Activated CD4-positive, CD25-positive, alpha-beta regulatory T cell (primary cell): ENCODE data around the gene GANAB.
"Not testable (repeated sequence)": the region's sequence is repeated elsewhere in the genome, so short reads cannot be mapped to it uniquely, and the experiment has no call there.

Experiments
- DNase-seq, 4 experiments: peaks; one replicate each; lab custom pipeline; 2025; lab: John Stamatoyannopoulos, UW

GANAB gene

GRCh38 chr11:62667460-62667859 lies 21.0 kb upstream of the GANAB start:
- no peak for DNase-seq

DNA sequence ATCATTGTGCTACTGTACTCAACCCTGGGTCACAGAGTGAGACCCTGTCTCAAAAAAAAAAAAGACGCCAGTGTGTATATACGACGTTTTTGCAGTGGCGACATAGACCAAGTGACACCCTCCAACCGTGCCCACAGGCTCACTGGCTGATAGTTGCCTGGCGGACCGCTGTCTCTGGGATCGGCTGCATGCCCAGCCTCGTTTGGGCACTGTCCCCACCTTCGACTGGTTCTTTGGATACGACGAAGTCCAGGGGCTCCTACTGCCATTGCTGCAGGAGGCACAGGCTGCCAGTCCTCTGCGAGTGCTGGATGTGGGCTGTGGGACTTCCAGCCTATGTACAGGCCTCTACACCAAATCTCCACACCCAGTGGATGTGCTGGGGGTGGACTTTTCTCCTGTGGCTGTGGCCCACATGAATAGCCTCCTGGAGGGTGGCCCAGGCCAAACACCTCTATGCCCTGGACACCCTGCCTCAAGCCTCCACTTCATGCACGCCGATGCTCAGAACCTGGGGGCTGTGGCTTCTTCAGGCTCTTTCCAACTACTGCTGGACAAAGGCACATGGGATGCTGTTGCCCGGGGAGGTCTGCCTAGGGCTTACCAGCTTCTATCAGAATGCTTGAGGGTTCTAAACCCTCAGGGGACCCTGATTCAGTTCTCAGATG lies 20.0 kb upstream of the GANAB start:
- no peak for DNase-seq

DNA sequence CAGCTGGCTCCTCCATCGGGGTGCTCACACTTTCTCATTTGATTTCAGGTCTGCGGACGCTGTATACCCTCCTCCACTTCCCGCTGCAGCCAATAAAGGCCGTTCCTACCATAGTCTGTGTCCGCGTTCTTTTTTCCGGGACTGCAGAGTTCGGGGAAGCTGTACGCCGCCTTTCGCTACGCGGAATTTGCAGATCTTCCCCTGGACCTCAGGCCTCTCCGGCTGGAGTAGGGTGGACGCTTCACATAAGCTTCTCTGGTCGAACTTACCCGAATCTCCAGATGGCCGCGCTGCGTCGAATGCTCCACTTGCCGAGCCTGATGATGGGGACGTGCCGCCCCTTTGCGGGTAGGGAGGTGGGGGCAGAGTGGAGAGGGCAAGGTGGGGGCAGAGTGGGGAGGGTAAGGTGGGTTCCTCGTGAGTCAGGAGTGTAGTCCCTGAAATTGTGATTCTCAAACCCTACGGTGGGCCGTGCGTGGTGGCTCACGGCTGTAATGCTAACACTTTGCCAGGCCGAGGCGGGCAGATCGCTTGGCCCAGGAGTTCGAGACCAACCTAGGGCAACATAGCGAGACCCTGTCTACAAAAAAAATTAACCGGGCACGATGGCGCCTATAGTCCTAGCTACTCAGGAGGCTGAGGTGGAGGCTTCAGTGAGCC lies 19.3 kb upstream of the GANAB start:
- peak; percentile 22 to 30 (median 27) for DNase-seq

GRCh38 chr11:62665075-62665598 lies 18.7 kb upstream of the GANAB start, which contains the start of the genes C11orf98 and CSKMT:
Gene C11orf98, minus strand, starts transcription at chr11:62665210. Its CDS starts 41 bp downstream, at chr11:62665169.
Gene CSKMT, plus strand, starts transcription at chr11:62665312. Its CDS starts 568 bp downstream, at chr11:62665880.
- DNase-seq, result peak; percentile 90 to 94 (median 94)

DNA sequence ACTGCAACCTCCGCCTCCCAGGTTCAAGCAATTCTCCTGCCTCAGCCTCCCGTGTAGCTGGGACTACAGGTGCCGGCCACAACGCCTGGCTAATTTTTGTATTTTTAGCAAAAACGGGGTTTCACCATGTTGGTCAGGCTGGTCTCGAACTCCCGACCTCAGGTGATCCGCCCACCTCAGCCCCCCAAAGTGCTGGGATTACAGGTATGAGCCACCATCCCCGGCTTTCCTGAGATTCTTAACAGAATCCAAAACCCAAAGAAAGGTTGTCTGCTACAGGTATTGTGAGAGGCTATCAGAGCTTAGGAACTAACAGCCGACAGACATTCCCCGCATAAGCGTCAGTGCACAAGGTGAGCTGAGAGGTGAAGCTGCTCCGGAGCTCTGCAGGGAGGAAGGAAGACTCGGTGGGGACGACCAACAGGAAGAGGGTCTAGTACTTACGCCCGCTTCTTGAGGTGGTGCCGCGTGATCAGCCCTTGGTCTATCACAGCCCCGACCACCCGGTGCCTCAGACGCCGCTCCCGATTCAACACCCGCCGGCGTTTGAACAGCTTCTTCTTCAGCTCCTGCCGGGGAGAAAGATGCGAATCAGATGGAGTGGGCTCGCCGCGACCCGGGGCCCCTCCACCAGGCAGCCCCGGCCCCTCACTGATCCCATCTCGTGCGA lies 18.1 kb upstream of the GANAB start:
- DNase-seq, result peak in 3 of 4 experiments; percentile 26 to 56 (median 42)

DNA sequence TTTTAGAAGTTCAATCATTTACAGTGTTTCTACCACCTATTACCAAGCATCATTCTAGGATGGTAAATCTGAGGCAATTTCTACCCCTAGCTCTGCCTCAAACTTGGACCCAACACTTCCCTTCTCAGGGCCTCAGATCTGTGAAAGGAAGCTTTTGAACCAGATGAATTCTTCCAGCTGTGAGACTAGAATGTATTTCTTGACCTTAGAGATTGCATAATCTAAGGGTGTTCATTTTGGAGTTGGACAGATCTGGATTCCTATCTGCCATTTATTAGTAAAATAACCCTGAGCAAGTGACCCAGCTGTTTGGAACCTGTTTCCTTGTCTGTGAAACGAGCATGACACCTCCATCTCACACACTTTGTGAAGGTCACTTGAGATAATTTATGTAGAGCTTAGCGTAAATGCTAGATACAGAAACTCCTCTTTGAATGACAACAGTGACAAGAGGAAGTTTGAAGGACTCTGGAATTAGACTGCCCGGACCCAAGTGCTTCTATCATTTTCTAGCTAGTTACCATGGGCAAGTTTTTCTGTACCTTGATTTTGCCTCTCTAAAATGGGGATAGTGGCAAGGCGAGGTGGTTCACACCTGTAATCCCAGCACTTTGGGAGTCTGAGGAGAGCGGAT lies 10.5 kb upstream of the GANAB start:
- no peak for DNase-seq

GRCh38 chr11:62654297-62654696 lies 7.9 kb upstream of the GANAB start:
- no peak for DNase-seq

DNA sequence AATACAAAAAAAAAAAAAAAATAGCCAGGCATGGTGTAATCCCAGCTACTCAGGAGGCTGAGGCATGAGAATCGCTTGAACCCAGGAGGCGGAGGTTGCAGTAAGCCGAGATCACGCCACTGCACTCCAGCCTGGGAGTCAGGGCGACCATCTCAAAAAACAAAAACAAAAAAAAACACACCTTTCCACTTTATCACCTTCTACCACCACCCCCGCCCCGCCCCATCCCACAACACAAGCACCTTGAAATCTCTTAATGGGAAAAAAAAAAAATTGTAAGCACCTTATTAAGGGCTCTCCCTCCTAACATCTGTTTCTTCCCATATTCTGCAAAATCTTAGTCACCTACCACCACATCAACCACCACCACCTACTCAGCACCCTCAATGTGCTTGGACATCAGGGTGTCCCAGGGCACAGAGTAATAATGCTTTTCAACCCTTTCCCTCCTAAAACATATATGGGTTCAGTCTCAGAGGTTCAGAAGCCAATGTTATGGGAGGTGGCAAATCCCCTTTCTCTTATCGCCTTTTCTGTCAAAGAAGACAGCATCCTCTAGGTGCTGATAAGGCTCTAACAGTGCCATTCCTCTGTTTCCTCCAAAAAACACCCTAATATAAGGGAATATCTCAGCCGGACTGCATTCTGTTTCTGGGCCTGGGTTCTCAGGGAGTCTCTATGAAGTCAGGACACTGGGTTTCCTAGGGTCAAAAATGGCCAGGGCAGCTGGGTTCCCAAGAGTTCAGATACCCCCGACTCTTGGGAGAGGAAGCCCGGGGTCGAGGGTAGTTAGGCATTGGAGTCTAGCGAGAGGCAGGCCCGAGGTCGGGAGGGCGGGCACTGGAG lies 6.0 kb upstream of the GANAB start:
- DNase-seq, result no peak

GRCh38 chr11:62650283-62650682 lies 3.9 kb upstream of the GANAB start:
- not testable (repeated sequence) for DNase-seq

DNA sequence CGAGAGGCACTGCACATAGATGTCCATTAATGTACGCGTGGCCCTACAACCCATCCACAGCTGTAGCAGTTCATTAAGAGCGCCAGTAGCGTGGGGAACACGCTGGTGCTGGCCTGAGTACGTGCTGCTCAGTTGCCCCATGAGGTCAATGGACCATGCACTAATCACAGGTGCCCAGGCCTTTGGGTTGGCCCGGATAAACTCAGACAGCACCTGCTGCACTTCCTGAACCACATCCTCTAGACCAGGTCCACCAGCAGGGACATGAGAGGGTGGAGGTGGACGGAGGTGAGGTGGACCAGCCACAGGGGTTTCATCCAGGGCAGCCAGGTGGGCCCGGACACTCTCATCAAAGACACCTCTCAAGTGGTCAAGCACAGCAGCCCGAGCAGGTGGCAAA lies 3.1 kb upstream of the GANAB start:
- no peak for DNase-seq

- DNase-seq, result no peak
Observed at GRCh38 chr11:62648967-62649364, 2.6 kb upstream of the GANAB start.

- no peak for DNase-seq
Observed at GRCh38 chr11:62648185-62648966, 2.0 kb upstream of the GANAB start.

- no peak for DNase-seq
Observed at GRCh38 chr11:62647609-62648005, 1.2 kb upstream of the GANAB start.

DNA sequence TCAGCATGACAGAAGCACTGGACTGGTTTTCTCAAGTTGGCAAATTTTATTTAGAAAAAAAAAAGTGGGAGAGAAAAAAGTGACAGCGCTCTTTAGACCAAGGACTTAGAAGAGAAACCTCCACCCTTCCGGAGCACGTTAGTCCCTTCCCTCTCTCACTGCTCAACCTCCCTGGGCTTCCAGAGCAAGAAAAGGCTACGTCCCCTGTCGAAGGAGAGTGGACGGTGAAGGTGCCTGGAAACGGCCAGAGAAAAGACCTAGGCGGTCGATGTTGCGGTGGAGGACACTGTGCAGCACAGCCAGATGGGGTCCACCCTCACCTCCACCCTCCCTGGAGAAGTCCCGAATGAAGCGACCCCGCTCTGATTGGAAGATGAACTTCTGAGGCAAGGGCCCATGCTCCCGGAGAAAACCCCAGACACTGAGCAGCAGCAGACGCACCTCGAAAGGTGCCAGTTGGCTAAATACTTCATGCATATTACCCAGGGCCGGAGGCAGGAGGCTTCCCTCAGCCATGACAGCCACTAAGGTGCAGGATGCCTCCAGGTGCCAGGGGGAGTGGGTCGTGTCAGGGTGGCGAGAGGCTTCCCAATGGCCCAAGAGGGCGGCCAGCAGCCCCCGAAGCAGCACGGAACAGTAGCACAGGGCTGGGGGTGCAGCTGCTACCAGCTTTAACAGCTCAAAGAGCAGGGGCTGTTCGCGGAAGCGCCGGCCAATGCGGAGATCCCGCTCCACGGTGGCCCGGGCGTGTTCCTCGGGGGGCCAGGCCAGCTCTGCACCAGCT lies 604 bp upstream of the GANAB start:
- DNase-seq, result no peak

- no peak for DNase-seq
Observed at GRCh38 chr11:62645671-62645945, 805 bp downstream of the GANAB start.

DNA sequence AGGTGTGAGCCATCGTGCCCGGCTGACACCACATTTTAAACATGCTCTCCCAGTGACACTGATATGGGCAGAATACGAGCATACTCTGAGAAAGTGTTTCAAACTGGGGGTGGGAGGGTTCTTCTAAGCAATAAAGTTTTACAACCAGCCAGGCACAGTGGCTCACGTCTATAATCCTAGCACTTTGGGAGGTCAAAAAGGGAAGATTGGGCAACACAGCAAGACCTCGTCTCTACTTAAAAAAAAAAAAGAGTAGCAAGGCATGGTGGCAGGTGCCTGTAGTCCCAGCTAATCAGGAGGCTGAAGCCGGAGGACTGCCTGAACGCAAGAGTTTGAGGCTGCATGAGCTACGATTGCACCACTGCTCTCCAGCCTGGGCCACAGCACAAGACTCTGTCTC lies 2.2 kb downstream of the GANAB start:
- no peak for DNase-seq

DNA sequence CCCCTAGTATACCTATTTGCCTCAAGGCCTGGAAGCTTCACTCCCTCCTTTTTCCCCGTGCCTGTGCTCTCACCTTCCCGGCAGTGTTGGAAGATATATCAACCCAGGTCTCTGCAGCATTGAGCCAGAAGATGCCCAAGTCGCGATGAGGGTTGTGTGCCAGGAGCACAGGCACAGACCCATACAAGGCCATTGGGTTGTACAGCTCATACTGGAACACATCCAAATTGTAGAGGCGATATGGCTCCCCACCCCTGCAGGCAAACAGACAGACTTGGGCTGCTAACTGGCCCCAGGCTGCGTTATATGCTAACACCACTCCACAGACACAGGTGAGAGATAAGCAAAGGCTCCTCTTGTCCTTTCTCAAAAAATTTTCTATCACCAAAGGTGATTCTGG lies 13.9 kb downstream of the GANAB start:
- no peak for DNase-seq

DNA sequence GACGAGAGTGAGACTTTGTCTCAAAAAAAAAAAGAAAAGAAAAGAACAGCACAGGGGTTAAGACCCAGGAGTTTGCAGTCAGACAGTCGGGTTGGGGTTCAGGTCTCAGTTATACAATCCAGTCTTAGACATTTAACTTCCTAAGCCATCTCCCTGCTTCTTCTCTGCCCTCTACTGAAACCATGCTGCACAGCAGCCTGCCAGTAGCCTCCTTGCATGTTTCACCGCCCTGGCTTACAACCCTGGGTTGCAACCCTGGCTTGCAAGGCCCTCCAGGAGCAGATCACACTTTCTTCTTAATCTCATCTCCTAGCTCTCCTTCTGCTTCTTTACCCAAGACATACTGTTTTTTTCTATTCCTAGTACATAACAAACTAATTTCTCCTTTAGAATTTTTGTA lies 18.7 kb downstream of the GANAB start:
- DNase-seq, result no peak

DNA sequence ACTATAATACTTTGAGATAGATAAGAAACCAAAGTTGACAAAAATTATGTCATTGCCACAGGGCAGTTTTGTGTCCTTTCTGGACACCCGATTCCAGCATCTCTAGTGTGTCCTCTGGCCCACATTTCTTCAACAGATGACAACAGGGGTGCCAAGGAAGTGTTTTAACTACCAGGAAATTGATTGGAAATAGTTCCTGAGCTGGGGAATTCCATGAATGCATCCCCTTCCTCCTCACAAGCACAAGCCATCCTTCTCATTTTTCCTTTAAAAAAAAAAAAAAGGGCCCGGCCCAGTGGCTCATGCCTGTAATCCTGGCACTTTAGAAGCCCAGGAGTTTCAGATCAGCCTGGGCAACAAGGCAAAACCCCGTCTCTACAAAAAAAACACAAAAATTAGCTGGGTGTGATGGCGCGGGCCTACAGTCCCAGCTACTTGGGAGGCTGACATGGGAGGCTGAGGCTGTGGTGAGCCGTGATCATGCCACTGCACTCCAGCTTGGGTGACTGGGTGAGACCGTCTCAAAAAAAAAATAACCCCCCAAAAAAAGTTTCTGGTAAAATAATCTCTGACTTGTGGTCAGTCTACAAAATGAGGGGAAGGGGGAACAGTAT lies 23.8 kb downstream of the GANAB start:
- DNase-seq, result no peak
